Thoracic aorta (tissue), 2 donors: ENCODE data around the gene RPTOR. TPM values are rescaled to one million over a fixed set of nuclear protein-coding genes. Genes with fewer than 3 reads are reported as not detected.

ENCODE experiments used
- ATAC-seq: fragments of 150-250 bp; one replicate; pipeline ENCODE4 v1.8.0; 2017; ENCODE audit warnings: low read depth; ENCODE audit not compliant: insufficient number of reproducible peaks, low FRiP score
- DNase-seq: peaks from one replicate; pipeline ENCODE4 v3.0.0-alpha.2; 2020; ENCODE audit warnings: low spot score
- H3K27ac ChIP-seq, 2 donors: fragments of 200-600 bp; sonication (generic); 1 replicate in 1 of 2; 2 replicates in 1 of 2; pipeline ENCODE4 v1.5.1; 2016; ENCODE audit warnings: mild to moderate bottlenecking in 2 of 2, moderate library complexity in 2 of 2
- H3K27me3 ChIP-seq: fragments of 200-600 bp; sonication (generic); replicated peaks from 2 replicates; pipeline ENCODE4 v1.6.0; 2016; ENCODE audit warnings: mild to moderate bottlenecking; ENCODE audit not compliant: insufficient read depth
- H3K36me3 ChIP-seq: fragments of 200-600 bp; sonication (generic); one replicate; pipeline ENCODE4 v1.5.1; 2016
- H3K4me1 ChIP-seq, 2 donors: fragments of 200-600 bp; sonication (generic); 1 replicate in 1 of 2; 2 replicates in 1 of 2; pipeline versions ENCODE4 v1.5.1 to v1.6.0; 2016; ENCODE audit warnings: low read depth in 2 of 2, mild to moderate bottlenecking in 1 of 2; ENCODE audit not compliant: control insufficient read depth in 1 of 2
- H3K4me3 ChIP-seq: fragments of 200-600 bp; sonication (generic); 2 replicates; pipeline ENCODE4 v1.5.1; 2016; ENCODE audit warnings: mild to moderate bottlenecking
- H3K9me3 ChIP-seq: fragments of 200-600 bp; sonication (generic); 2 replicates; pipeline ENCODE4 v1.5.1; 2016
- total RNA-seq, 2 donors: library from RNA; depleted of rRNA; stranded (reverse); fragments of >200 nt; gene quantifications; one replicate each; pipeline versions ENCODE4 v1.1.0 to v1.2.3, GENCODE V29; 2016
- TF ChIP-seq, protein P1 (sequence below): fragments of 200-600 bp; sonication (generic); IDR thresholded peaks from one replicate; pipeline ENCODE4 v1.5.1; 2019; ENCODE audit warnings: antibody characterized with exemption

RPTOR gene
- total RNA-seq, 2 donors from 2014 or later = 42.0 to 47.4 TPM

DNA sequence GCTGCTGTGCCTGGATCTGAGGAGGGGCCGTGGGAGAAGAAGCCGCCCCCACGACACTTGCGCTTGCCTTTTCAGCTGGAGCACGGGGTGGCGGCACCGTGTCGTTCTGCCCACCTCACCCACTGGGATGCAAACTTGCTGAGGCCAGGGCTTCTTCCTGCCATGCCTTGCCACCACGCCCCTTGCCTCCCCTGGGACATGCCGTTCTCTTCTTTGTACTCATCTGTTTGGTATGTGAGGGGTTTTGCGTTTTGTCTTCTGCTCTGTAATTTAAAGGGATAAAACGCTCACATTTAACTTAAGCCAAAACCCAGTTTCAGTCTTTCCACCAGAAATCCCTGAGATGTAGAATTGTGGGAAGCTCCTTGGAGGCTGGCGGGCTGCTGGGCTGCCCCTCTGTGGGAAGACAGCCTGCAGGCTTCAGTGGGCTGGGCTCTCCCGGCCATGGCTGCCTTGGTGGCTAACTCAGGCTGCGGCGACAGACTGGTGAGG is 180.2 kb downstream of the RPTOR start:
- H3K4me3 ChIP-seq = no peak overlapping the region
- TF ChIP-seq, protein P1, sequence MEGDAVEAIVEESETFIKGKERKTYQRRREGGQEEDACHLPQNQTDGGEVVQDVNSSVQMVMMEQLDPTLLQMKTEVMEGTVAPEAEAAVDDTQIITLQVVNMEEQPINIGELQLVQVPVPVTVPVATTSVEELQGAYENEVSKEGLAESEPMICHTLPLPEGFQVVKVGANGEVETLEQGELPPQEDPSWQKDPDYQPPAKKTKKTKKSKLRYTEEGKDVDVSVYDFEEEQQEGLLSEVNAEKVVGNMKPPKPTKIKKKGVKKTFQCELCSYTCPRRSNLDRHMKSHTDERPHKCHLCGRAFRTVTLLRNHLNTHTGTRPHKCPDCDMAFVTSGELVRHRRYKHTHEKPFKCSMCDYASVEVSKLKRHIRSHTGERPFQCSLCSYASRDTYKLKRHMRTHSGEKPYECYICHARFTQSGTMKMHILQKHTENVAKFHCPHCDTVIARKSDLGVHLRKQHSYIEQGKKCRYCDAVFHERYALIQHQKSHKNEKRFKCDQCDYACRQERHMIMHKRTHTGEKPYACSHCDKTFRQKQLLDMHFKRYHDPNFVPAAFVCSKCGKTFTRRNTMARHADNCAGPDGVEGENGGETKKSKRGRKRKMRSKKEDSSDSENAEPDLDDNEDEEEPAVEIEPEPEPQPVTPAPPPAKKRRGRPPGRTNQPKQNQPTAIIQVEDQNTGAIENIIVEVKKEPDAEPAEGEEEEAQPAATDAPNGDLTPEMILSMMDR = no peak
- no peaks in the 10 kb centered on the region for H3K27me3 ChIP-seq
- no peak overlapping the region for H3K27ac ChIP-seq
- no peak for ATAC-seq
- no peaks in the 10 kb centered on the region for H3K9me3 ChIP-seq
- DNase-seq = no peak
- peaks cover 0 to 8% of the 10 kb centered on the region in 2 donors for H3K4me1 ChIP-seq
- no peaks in the 10 kb centered on the region for H3K36me3 ChIP-seq

DNA sequence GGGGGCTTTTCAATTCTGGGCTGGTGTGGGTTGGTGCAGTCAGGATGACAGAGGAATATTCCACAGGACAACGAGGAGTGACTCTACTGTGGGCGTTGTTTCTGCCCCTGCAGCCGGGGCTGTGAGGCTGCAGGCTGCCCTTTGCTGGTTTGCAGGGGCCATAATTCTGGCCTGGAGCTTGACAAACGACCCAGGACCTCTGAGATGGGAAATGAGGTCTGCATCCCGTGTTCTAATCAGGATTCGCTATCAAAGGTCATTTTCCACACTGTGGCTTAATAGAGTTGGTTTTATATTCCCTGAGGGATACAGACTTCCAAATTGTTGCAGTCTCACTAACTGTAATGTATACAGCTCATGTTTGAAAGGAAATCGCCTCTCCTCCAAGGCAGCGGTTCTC is 180.9 kb downstream of the RPTOR start:
- H3K9me3 ChIP-seq = no peaks in the 10 kb centered on the region
- DNase-seq (no peak), ATAC-seq (no peak)
- H3K4me3 ChIP-seq = no peak overlapping the region
- TF ChIP-seq, protein P1 = no peak
- no peak overlapping the region for H3K27ac ChIP-seq
- H3K27me3 ChIP-seq = no peaks in the 10 kb centered on the region
- no peaks in the 10 kb centered on the region for H3K36me3 ChIP-seq
- peaks cover 0 to 8% of the 10 kb centered on the region in 2 donors for H3K4me1 ChIP-seq

DNA sequence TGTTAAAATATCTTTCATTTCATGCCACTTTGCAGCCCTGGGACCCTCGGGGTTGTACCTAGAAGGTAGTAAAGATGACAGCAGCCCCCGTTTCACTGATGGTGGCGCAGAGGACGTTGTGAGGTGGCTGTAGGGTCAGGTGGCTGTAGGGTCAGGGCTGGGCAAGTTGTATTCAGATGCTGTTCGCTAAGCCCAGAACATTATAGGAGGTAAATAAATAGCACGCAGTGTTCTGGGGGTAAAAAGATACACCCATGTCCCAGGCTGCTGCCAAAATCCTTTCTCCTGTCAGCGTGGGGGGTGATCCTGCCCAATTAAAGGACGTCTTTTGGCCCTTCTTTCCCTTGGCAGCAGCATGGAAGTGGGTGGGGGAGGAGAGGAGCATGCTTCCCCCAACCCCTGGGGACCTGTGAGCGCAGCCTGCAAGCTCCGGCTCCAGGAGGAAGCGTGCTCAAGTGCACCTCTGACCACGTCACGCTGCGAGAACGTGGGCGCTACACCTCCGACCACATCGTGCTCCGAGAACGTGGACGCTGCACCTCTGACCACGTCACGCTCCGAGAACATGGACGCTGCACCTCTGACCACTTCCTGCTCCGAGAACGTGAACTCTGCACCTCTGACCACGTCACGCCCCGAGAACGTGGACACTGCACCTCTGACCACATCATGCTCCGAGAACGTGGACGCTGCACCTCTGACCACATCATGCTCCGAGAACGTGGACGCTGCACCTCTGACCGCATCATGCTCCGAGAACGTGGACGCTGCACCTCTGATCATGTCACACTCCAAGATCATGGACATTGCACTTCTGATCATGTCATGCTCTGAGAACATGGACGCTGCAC is 182.1 kb downstream of the RPTOR start:
- no peak overlapping the region for H3K4me3 ChIP-seq
- no peaks in the 10 kb centered on the region for H3K36me3 ChIP-seq
- H3K27ac ChIP-seq = no peak overlapping the region
- DNase-seq (no peak), ATAC-seq (no peak)
- no peaks in the 10 kb centered on the region for H3K9me3 ChIP-seq
- no peaks in the 10 kb centered on the region for H3K27me3 ChIP-seq
- TF ChIP-seq, protein P1 = no peak
- peaks cover 0 to 8% of the 10 kb centered on the region in 2 donors for H3K4me1 ChIP-seq

DNA sequence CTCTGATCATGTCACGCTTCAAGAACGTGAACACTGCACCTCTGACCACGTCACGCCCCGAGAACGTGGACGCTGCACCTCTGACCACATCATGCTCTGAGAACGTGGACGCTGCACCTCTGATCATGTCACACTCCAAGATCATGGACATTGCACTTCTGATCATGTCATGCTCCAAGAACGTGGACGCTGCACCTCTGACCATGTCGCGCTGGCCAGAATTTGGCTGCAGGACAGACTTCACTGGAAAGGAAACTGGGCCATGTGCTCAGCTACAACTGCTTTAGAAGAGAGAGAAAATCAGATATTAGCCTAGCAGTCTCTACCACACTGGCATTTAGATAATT is 182.7 kb downstream of the RPTOR start:
- H3K27me3 ChIP-seq = no peaks in the 10 kb centered on the region
- TF ChIP-seq, protein P1 = no peak
- H3K9me3 ChIP-seq = no peaks in the 10 kb centered on the region
- no peak for ATAC-seq
- no peaks in the 10 kb centered on the region for H3K36me3 ChIP-seq
- DNase-seq = no peak
- peaks cover 0 to 8% of the 10 kb centered on the region in 2 donors for H3K4me1 ChIP-seq
- H3K27ac ChIP-seq = no peak overlapping the region
- H3K4me3 ChIP-seq = no peak overlapping the region

DNA sequence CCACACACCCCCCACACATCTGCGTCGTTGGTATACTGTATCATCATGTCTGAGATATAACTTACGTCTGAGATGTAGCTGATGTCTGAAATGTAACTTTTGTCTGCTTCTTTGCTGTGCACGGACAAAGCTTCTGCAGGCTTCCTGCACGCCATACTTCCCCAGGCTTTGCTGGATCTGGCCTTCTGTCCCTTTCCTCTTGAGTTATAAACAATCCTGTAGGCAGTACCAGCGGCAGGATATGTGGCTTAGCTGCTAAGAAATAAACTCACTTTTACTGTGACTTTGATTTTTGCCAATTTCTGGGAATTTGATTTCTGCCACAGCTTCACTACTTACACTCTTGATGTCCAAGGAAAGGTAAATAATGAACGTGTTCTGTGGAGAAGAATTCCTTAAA is 184.4 kb downstream of the RPTOR start:
- Histone ChIP-seq H3K4me3 (no peak overlapping the region), H3K36me3 (no peaks in the 10 kb centered on the region), H3K9me3 (no peaks in the 10 kb centered on the region), H3K27ac (no peak overlapping the region), H3K4me1 (peaks cover 0 to 8% of the 10 kb centered on the region in 2 donors), H3K27me3 (no peaks in the 10 kb centered on the region)
- ATAC-seq = no peak
- TF ChIP-seq, protein P1 = no peak
- DNase-seq = no peak
